GM12891 (cell line): ENCODE results near the gene TRAPPC4.

ENCODE experiments used
- POLR2A ChIP-seq: IDR thresholded peaks from 2 replicates; pipeline ENCODE4 v1.6.1; 2011; ENCODE audit warnings: low read depth, low read length, control low read depth
- POLR2AphosphoS5 ChIP-seq: IDR thresholded peaks from 2 replicates; pipeline ENCODE4 v1.6.1; 2011; ENCODE audit warnings: low read depth, low read length, control low read depth
- POU2F2 ChIP-seq: IDR thresholded peaks from 2 replicates; pipeline ENCODE4 v1.6.1; 2011; ENCODE audit warnings: low read depth, mild to moderate bottlenecking, control low read depth, low read length, moderate library complexity

- TF ChIP-seq POLR2A, result no peak; the same call in 1 of the 2 replicates
- no peak for TF ChIP-seq POLR2AphosphoS5
- TF ChIP-seq POU2F2, result no peak
Measured at GRCh38 chr11:119056421-119056999, 37.9 kb downstream of the TRAPPC4 start.
